Frontal cortex (tissue), 4 donors: ENCODE data around the gene SEMA5A. TPM values are rescaled to one million over a fixed set of nuclear protein-coding genes. Genes with fewer than 3 reads are reported as not detected.
A peak's percentile ranks its signal among the peaks of the same experiment; 100 is the strongest.

Experiments used
- DNase-seq, 2 donors: peaks; one replicate each; pipeline ENCODE4 v3.0.0; 2012; ENCODE audit warnings: low spot score in 2 of 2
- FAIRE-seq: peaks from 2 replicates; lab custom pipeline; 2012; peaks lifted over from hg19 to GRCh38; lab: Jason Lieb, UNC
- total RNA-seq: library from RNA; depleted of rRNA; stranded (reverse); fragments of >200 nt; gene quantifications from one replicate; pipeline ENCODE4 v1.2.3, GENCODE V29; 2014
- donor health status: control.
- donor health status: control.
- donor health status: control.

SEMA5A gene
- total RNA-seq, 1 donor from 2014 or later = 9.0 TPM

DNA sequence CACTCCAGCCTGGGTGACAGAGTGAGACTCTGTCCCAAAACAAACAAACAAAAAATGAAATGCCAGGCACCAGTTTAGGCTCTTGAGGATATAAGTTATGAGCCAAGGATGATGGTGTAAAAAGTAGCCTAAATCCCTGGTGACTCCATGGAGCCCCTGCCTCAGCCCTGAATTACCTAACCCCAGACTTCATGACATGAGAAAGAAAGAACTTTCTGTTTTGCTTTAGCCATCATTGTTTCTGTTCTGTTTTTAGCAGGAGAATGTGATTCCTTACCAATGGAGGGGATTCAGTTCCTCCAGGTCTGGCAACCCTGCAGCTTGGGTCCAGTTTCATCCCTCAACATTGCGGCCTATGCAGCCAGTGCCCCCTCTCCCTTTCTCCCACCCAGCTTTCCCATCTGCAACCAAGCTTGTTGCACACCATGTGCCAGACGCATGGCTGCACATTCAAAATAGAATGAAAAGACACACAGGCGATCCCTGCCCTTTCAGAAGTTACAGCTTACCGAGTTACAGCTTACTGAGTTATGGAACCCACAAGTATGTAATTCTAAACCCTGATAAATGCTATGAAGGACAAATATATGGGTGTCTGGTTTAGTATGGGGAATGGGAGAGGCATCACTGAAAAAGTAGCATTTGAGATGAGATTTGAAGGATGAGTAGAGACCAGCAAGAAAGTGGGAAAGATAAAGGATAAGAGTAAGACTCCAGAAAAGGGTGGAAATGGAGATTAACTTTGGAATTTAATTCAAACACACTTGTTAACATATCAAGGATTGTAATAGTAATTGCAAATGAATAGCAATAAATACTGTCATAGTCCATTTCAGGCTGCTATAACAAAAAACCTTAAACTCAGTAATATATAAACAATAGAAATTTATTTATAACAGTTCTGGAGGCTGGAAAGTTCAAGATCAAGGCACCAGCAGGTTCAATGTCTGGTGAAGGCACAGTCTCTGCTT, 6.0 kb upstream of the SEMA5A start:
- DNase-seq = no peak
- no peak for FAIRE-seq

DNA sequence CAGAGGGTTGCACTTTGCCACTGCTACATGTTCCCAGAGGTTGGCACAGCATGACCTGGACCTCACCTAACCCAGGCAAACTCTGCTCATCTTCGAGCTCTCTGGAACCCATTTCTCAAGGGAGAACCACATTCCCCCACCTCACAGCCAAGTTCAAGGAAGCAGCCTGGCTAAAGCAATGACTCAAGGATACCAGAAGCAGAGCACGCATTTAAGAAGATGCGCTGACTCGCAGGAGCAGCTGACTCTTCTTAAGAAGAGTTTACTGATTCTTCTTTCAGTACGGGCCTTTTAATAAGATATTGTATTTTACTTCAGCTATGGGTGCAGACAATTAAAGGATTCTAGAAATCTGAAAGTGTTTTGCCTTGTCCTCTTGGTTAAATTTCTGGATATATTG, 4.1 kb upstream of the SEMA5A start:
- no peak for DNase-seq

DNA sequence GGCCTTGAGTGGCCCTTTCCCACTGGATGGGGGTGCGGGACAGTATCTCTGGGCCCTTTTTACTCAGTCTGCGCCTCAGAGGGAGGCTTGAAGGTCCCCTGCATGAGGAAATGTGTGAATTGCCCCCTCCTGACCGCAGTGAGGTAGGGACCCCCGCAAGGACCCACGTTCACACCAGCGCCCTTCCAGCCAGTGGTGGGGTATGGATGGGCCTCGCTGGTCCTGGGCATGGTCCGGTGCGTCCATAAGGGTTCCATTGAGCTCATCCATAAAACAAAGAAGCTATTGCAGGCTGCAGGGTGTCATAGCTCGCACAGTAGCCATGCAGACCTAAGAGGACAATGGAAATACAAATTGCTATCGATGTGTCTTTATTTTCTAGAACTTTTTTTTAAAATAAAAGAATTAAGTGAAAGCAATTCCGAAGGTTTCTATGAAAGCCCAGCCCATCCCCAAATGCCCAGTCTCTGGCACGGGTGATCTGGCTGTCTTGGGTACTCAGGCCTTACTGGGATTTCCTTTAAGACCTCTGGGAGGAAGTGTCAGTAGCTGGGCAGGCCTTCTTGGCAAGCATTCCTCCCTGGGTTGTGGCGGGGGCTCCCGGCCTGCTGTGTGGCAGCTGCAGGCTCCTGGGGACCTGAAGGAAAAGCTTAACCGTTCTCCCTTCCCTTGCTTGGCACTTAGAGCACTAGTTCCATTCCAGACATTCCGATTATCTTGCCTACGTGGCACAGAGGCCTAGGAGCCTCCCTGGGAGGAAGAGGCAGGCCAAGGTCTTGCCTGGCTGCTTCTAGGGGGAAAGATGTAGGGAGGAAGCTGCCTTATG, 1.5 kb upstream of the SEMA5A start:
- no peak for FAIRE-seq
- peak in 1 of 2 donors; percentile 13 for DNase-seq

More for the DNA sequence above, 4.1 kb upstream of the SEMA5A start:
- FAIRE-seq = no peak

DNA sequence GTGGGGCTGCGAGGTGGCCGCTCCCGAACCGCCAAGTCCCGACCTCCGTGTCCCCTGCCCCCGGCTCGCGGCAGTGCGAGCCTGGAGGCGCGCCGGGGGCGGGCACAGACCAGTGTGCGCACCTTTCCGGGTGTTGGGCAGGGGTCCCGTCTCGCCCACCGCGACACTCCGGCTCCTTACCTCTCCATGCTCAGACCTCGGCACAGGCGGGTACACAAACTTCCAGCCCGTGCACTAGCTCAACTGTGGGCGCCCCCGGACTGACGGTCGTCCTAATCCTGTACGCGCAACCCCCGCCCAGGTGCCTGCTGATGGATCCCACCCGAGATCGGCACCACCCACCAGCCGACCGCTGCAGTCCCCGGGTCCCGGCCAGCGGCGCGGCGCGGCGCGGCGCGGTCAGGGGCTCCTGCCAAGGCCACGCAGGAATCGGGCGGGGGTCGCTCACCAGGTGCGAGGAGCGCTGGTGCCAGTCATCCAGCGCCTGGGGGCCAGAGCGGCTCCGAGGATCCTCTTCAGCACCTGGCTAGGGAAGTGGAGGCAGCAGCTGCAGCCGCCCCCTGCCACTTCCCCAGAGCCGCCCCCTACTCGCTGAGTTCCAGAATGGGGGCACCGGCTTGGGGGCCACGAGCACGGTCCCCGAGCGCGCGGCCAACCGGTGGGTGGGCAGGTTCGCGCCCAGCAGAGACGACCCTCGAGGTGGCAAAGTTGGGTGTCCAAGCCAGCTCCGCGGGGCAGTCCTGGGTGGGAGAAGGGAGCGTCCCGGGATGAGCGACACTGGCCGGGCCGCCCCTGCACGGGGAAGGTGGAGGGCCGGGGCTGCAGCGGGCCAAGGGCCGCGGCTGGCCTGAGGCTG, 511 bp downstream of the SEMA5A start:
- peak; percentile 7 to 13 for DNase-seq

DNA sequence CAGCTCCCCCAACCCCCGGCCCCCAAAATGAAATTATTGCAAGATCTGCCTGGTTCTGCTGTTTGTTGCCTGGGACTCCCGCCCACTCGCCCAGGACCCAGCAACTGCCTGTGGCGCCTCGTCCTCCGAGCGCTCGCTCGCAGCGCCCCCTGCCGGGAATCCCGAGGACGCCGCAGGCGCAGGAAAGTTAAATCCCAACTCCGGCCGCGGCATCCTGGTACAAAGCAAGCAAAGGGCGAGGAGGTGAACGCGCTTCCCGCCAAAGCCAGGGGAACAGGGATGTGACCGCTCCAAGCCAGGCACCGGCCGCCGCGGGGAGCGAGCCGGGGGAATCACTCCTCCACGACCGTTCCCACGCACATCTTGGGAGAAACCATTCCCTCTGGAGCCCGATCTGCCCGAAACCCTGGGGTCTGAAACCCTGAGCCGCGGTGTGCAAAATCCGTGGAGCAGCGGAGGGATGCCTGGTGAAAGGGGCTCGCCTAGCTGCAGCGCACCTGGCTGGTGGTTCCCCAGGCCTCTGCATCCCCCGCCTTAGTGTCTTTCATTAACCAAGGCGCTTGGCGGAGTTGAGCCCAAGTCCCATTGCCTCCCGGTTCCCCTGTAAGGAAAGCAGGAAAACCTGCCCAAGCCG, 1.3 kb downstream of the SEMA5A start:
- FAIRE-seq = no peak

More for the DNA sequence above, 511 bp downstream of the SEMA5A start:
- FAIRE-seq = no peak

DNA sequence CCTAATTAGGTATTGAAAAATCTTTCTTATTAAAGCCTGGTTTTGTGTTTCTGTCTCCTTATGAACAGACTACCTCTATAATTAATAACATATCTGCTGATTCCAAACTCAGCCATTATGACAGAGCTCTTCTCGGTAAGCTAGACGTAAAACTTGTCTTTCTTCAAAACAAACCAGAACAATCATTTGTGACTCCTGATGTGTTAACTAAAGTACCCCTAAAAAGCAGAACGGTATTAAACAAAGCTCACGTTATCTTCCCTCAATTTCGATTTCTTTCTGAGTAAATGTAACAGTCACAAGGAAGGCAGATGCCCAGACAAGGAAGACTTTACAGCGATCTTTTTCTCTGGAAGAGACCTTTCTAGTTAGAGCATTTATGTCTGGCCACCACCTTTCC, 1.8 kb downstream of the SEMA5A start:
- DNase-seq (no peak), FAIRE-seq (no peak)

More for the DNA sequence above, 1.3 kb downstream of the SEMA5A start:
- peak; percentile 61 to 63 for DNase-seq

DNA sequence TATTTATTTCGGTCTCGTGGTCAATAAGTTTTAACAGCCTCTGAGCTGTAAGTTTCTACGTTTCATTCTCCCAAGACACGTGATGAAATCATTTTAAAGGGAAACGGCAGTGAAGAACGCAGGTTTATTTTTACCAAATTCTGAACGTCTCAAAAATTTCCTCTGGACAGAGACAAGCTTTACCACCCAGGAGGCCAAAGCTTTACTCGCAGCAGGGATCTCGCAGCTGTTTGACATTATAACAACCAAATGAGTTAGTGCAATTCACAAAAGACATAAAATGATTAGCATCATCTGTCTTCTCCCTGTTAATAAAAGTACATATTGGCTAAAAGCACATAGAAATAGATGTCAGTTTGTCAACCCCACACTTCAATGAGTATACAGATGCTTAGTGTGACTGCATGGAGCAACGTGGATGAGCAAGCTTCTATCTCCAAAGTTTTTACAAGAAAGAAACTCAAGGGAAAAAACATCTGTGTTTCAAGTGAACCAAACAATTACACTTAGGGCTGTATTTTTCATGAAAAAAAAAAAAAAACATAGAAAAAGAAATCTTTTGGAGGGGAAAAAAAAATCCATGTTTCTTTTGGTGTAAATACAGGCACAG, 2.5 kb downstream of the SEMA5A start:
- DNase-seq (no peak), FAIRE-seq (peak; percentile 8)

DNA sequence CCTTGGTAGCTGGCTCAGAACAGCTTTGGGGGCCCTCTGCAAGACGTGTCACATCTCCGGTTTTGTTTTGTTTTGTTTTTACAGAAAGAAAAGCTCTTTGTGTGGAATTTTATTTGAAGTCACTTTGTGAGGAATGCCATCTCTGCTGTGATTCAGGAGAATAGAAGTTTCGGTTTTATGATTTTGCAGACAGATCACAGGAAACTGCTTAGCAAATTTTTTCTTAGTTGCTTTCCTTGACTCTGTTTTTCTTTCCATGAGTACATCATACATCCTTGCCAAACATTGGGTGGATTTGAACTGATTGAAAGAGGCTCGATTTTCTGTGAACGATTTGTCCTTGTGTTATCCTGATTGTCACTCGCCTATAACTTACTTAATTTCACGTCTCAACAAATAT, 5.1 kb downstream of the SEMA5A start:
- no peak for DNase-seq
- no peak for FAIRE-seq

DNA sequence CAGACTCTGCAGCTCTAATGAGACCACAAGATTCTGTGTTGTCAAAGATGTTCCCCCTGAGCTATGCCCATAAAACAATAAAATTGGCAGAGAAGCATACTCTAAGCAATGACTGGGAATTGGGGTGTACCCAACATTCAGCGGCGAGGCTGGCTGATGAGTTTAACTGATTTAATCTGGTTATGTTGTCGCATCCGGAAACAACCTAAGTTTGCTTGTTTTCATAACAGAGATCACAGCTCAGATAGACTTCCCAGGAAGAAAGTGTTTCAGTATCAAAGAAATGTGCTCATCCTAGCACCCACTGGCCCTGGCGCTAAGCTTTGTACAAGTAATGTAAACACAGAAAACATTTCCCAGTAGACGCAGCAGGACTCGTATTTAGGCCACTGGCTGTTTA, 7.4 kb downstream of the SEMA5A start:
- no peak for DNase-seq
- no peak for FAIRE-seq

DNA sequence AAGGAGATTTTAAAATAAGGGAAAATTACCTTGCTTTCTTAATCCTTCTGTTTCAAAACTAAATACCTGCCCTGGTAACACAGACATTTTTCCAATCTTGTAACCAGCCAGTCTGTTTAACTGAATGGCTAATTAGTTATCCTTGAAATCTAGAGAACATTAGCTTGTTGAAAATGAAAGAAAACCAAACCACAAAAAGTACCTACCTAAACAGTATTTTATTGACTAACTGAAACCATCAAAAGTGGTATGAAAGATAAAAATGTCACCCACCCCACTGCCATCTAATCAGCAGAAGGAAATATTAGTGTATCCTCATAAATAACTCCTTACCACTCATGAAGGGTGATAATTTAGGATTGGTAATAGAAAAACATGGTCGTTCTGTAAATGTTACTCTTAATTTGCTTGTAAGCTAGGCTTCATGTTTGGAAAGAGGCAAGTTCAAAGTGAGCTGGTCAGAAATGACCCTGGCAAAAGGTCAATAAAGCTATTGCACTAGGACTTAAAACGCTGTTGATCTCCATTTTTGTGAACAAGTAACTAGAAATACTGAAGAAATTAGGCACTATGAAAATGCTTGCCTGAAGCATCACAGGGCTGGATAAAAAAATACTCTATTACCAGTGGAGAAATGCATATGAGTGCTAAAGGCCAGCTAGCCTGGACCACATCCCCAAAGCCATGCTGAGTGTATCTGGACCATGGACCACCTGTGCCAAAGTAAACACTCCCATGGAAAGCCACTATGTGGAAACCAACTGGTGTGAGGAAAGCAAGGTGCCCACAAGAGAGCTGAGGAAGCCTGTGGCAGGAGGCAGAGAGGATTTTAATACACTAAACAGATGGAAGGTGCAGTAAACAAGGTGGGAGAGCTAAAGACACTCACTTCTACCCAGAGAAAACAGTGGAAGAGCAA, 8.4 kb downstream of the SEMA5A start:
- DNase-seq = no peak

DNA sequence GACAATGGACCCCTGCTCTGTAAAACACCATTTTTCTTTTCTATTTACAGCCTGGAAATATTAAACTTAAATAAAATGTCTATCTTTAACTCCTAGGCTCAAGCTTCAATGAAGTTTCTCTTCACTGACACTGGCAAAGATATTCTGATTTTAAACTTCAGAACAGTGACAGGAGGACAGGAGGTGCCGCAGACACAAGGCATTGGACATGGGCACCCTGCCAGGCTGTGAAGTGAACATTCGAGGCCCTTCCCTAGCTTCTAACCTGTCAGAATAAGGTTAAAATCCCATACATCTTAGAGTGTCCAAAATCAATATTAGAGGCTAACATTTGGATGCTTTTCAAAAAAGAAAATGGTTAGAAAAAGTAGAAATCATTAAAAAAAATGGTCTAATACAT, 9.2 kb downstream of the SEMA5A start:
- DNase-seq (no peak), FAIRE-seq (no peak)

More for the DNA sequence above, 8.4 kb downstream of the SEMA5A start:
- no peak for FAIRE-seq

DNA sequence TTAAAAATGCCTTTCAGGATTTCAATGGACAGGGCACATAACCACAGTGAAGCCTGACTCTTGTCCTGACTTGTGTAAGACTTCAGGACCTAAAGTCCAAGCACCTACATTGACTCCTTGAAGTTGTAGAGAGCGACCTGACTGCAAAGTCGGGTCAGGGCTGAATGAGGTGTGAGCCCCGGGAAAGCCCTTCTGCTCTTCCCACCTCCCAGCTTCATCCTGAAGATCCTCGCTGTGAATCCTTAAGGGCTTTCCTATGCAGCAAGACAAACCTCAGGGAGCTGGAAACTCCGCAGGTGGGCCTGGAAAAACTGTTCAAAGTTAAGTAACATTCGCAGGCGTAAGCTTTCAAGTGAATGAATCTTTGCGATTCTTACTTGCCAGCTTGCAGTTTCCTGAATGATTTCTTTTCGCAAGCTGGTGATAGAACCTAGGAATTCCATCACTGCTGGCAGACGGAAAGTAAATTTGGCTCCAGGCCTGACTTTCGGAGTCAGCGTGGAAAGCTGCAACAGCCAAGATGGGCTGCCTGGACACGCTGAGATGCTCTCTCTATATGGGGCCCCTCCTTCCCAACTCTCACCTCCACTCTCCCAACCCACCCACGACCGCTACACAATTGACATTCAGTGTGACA, 10.9 kb downstream of the SEMA5A start:
- DNase-seq = no peak
- FAIRE-seq = no peak

DNA sequence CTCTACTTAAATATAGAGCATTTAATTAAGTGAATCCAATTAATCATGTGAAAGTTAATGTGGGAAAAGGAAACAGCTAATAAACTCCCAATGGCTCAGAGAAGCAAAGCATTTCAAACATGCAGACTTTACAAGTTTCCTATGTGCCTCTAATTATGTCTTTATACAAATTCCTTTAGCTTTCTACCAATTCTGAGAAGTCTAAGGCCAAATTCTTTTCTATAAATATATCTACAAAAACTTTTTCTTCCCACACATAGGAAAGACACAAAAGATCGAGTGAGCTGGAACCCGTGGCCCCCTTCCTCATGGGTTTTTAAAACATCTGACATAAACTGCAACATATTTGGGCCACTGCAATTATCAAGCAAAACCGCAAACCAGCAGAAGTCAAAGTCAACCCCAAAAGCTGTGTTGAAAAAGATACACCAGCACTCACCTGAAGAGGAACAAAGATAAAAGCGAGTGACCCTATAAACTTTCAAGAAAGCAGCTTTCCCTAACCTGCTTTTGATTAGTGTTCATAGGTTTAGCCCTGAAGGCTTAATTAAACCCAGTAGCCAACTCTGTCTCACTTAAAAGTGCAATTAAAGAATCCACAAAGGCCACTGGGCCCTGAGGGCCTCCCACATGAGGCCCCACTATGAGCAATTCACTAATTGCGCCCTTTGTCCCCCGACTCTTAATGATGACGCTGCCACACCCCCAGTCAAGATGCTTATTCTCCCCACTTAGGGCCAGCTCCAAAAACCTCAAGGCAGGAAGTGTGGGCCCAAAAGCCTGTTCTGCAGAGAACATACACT, 12.1 kb downstream of the SEMA5A start:
- no peak for FAIRE-seq
- no peak for DNase-seq

DNA sequence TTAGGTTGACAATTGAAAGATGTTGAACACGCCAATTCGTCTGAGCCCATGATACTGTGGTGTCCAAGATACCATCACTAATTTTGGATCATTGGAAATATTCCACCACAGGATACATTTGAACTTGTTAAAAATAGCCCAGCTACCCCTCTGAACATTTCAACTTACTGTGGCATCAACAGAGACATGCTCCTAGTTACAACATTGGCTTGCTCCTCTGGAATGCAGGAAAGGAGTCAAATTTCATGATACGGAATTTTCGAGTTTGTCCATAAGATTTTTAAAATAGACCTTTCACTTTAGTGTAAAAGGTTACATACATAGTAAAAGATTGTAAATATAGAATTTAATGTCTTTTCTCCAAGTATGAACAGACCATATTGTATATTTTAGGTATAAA, 12.8 kb downstream of the SEMA5A start:
- DNase-seq = no peak
- FAIRE-seq = no peak

DNA sequence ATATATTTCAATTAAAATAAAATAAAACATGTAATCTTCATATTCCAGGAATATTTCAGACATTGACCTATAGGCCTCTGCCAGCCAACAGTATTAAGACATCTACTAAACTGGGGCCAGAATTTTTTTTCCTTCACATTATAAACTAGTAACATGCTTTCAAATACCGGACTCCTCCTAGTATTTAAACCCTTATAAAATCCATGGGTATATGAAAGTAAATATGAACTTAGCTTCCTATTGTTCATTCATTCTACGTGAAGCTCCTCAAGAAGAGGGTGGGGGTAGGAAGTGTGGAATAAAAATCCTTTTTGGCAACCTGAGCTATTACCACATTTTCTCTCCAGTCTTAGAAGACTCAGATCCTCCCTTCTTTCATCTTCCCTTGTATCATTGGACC, 16.4 kb downstream of the SEMA5A start:
- DNase-seq (no peak), FAIRE-seq (no peak)

DNA sequence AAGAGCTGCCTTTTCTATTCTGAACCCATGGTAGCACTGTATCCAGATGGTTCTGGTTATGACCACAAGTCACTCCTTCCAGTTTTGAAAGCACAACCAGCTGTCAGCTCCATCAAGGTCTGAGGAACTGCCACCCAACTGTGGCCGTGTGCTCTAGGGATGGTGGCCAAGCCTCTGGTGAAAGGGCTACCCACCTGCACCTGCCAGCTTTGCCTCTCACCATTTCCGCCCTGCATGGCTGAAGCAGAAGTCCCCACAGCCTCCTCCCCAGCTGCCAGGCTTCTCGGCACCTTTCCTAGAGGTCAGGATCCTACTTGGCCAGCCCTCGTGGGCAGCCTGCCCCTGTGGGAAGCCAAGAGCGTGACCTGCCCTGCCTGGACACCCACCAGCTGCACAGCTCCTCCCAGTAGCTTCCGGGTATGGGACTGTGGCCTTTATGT, 16.8 kb downstream of the SEMA5A start:
- no peak for FAIRE-seq
- DNase-seq = no peak

DNA sequence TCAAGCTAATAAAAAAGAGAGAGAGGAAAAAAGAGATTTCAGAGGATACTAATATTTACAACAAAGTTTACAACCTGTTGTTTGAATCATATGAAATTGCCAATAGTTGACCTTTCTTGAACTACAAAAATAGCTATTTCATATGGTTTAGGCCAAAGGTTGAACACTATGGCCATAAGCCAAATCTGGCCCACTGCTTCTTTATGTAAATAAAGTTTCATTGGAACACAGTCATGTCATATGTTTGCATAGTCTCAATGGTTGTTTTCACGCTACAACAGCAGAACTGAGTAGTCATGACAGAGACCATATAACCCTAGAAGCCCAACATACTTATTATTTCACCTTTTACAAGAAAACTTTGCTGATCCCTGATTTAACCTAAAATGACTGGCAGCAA, 20.9 kb downstream of the SEMA5A start:
- DNase-seq = no peak

More for the DNA sequence above, 20.9 kb downstream of the SEMA5A start:
- no peak for FAIRE-seq
